Activated CD4-positive, CD25-positive, alpha-beta regulatory T cell treated with anti-CD3 and anti-CD28 coated beads, Interleukin-2, amount 50 U/mL, for 72 hours (primary cell): Measurements from ENCODE around the gene ITGB6.
"Not testable (repeated sequence)": the region's sequence is repeated elsewhere in the genome, so short reads cannot be mapped to it uniquely, and the experiment has no call there.

Experiments used
- DNase-seq: peaks from one replicate; pipeline ENCODE4 v3.0.0; 2021

Gene ITGB6

DNA sequence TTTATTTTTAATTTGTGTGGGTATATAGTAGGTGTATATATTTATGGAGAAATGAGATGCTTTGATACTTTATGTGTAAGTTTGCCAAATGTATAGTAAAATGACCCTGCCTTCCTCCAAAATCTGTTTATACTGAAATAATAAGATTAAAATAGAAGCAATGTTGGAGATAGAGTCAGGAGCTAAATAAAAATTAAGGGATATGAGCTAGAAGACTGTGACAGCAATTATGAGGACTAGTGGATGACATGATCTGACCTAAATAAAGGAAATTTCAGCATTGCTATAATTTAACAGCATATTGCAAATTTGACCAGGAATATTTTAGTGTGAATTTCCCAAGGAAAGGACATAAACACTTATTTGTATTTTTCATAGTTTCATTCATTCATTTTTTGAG lies 60.7 kb downstream of the ITGB6 start:
- no peak for DNase-seq

DNA sequence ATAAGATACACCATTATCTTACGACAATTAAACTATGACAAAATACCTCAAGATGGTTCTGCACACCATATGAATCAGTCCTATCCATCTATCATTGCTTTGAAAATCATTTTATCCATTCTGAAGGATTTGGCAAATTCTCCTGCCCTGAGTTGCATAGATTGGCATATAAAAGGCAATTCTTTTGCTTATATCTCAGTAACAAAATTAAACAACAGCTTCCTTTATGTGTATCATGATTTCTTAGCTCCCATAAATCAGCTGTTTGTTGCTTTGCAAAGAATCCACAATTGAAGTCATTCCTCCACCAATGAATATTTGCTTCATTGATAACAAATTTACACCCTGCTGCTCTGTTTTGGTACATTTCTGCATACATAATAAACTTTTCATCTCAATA lies 61.7 kb downstream of the ITGB6 start:
- DNase-seq = no peak

DNA sequence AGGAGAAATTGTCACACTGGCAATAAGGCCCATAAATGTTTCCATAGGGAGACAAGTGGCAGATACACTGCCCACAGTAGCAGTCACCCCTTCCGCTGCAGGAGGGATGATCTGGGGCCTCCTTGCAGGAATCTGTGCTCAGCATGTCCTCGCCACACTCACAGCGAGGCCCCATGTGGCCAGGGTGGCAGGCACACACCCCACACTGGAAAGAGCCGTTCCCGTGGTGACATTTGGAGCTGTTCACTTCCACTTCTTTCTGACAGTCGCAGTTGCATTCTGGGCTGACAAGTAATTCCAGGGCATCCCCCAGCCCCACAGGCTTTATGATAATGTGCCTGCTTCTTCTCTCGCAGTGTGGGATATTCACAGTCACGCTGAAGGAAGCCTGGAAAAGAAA lies 62.6 kb downstream of the ITGB6 start:
- DNase-seq = no peak

DNA sequence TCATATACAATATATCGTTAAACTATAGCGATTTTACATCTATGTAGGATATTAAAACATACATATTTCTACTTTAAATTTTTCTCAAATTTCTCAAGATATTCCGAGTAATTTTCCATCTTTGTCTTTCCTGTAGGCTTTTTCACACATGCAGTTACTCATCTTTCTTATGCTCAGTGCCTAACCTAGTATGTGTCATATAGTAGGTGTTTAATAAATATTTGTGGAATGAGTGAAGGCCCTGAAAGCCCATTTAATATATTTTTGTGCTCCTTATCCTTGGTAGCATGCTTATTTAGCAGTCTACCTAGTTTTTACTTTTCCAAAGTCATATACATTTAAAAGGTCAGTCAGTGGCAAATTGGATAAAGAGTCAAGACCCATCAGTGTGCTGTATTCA lies 67.3 kb downstream of the ITGB6 start:
- no peak for DNase-seq

DNA sequence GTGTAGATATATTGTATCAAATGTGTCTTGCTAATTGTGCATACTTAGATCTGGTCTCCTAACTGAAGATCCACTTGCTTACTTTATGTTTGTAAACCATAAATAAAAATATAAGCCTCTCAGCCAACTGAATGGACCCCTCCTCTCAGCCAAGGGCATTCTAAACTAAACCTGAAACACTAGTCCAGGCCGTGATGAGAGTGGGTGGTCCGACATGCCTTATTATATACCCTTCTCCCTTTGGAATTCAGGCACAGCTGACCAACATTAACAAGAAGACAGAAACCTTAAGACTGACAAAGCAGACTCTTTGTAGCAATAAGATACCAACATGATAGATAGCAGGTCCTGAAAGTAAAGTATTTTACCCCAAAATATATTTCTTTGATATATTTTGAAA lies 73.3 kb downstream of the ITGB6 start:
- DNase-seq = no peak

DNA sequence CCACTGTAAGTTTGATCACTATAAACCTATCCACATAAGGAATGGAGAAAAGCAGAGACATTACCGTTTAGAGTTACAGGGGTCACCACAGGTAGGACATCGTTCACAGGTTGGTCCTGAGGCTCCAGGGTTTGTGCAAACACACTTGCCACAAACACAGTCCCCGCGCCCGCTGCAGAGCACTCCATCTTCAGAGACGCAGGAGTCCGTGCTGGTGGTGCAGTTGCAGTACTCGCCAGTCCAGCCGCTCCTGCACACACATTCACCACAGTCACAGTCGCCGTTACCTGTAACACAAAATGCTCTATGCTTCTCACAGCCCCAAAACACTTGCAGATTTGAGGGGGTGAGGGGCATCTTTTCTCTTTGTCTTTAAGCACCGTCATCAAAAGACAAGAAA lies 73.8 kb downstream of the ITGB6 start:
- no peak for DNase-seq

DNA sequence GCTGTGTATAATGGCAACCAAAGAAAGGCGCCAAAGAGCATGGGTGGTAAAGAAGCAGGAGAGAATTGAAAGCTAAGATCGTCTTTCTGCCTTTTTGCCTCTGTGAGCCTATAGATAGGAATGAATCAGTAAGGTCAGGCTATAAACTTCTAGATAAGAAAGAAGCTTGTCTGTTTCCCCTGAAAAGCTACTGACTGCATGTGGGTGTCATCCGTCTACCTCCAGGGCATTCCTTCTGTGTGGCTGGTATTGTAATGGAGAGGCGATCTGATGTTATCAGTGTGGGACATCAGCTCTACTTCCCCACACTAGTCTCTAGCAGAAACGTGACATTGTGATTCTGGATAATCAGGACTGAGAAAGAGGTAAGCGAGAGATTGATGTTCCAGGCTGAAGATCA lies 74.2 kb downstream of the ITGB6 start:
- DNase-seq = no peak

DNA sequence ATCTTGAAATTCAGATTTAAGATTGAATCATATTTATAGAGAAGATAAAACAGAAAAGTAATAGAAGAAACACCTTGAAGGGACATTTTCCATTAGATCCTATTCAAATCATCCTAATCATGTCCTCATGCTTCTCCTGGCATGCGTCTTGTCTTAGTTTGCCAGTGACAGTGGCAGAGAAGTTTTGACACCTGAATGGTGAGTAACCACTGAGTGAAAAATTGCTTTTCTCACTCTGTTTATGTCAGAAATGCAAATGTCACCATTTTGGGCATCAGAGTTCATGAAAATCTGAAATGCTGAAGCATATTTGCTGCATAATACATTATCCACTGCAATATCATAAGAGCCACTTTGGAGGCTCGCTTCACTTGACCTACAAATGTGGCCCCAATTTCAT lies 74.7 kb downstream of the ITGB6 start:
- no peak for DNase-seq

DNA sequence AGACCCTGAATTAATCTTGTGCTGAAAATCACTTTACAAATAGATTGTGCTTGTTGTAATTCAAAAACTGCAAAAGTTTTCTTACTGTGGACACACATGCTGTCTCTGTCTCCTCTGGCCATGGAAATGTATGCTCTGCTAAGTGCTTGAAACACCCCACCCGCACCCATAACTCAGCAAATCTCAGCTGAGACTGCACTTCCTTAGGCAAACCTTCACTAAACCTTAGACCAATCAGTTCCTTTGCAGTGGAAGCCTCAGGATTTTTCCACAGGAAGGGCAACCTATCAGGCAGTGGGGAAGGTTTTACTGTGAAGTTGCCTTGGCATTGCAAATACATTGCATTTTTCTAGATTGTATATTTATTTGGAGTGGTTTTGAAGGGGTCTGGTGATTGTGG lies 75.5 kb downstream of the ITGB6 start:
- DNase-seq = no peak

DNA sequence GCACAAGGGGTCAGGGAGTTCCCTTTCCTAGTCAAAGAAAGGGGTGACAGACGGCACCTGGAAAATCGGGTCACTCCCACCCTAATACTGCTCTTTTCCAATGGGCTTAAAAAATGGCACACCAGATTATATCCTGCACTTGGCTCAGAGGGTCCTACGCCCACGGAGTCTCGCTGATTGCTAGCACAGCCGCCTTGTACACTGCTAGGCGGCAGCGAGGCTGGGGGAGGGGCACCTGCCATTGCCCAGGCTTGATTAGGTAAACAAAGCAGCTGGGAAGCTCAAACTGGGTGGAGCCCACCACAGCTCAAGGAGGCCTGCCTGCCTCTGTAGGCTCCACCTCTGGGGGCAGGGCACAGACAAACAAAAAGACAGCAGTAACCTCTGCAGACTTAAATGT lies 85.4 kb downstream of the ITGB6 start:
- DNase-seq = not testable (repeated sequence)

DNA sequence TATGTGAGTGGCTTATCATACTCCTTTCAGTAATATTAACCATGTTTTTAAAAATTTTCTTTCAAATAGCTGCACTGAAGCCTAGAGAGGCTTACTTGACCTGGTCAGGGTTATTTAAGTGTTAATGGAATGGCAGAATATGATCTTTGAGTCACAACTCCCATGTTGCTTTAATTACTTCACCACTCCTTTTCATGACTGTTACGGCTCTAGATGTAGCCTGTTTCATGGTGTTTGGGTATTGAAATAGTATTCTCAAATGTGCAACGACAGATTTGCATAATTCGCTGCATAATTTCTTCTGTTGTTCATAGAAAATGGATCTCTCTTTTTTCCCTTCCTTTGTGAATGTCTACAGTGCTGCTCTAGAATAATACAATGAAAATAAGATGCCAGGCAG lies 86.1 kb downstream of the ITGB6 start:
- DNase-seq = no peak

DNA sequence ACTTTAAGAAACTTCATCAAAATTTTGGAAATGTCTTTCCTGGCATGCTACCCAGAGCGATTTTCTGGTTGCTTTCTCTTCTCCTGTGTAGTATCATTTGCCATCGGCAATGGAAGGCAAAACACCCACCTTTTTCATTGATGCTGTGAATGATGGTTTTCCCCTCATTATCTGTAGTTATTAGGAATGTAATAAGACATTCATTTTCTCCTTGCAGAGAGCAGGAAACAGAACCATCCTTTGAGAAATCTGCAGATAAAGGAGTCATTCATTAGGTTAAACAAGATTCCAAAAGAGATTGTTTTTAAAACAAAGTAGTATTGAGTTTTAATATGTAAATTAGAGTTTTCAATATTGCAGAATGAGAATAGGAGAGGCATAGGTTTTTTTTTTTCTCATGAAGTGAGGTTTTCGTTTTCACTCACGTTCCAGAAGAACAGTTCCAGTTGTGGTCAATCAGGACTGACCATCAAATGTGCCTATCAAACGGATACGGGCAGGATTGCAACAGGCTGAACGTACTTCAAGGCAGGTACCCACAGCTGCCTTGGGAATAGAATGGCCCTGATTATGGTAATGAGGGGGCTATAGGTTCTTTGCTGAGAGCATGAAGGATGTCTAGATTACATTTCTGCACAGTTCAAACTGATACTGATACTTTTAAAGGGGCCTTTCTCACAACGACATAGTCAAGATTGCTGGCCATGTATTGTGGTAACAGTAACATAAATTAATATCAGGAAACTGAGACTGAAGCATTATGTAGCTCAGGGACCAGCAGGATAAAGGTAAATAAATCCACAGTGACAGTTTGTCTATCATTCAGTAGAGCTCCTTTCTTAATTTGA lies 87.9 kb downstream of the ITGB6 start:
- no peak for DNase-seq

DNA sequence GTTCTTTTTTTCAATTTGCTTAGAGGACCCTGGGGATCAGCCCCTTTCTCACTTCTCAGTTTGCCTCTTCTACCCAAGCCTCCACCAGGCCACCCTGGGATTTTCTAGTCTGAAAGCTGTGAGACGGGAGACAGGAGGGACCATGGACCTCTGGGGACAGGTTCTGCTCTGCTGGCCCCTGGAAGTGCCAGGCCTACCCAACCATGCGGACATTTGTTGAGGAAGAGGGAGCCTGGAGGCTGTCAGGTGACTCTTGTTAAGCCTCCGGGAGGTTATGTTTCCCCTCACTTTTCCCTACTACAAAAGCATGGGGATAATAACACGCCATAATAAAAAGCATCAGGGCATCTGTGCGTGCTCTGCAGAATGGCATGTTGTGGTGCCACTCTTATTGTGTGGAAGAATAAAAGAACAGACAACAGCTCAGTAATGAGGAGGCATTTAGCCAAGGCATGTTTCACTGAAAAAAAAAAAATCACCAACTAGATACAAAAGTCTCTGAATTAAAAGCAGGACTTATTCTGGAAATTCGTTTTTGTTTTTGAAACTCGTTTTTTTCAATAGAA lies 89.3 kb downstream of the ITGB6 start:
- DNase-seq = no peak

DNA sequence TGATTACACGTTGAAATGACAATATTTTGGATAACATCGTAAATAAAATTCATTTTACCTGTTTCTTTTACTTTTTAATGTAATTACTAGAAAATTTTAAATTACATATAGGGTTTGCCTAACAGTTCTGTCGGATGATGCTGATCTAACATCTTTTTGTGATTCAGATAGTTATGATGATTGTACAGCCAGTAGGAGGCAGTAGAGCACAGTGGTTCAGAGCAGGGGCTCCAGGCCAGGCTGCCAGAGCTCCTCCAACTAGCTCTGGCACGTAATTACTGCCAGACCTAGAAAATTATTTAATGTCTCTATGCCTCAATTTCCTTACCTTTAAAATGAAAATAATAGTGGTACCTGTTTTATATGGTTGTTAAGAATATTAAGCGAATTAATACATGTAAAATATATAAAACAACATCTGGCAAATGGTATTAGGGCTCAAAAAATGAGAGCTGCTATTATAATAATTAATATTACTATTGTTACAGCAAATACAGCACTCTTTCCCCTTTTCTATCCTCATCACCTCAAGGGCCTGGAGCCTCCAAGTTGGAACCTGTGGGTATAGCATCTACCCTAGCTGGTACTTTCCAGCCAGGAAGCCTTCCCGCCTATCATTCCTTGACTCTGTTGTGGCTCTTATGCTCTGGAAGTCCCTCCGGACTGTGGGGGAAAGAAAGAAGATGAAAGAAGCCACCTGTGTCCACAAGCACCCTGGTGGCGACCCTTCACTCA lies 90.0 kb downstream of the ITGB6 start:
- DNase-seq = peak; percentile 36

DNA sequence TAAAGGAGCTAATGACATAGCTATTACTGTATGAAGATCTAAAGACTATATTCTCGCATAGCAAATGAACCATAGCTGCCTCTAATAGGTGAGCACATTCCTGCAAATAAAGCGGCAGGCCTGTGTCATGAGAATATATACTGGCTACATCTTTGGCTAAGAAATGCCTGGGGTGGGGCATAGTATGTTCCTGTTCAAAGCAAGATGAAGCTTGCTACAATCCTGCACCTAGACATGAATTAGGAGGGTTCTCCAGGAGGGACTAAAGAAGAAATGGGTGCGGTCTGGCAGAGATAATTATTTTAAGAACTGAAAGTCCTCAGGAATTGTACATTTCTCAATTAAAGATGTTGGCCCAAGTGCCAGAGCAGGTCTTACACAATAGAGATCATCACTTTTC lies 90.8 kb downstream of the ITGB6 start:
- DNase-seq = no peak

DNA sequence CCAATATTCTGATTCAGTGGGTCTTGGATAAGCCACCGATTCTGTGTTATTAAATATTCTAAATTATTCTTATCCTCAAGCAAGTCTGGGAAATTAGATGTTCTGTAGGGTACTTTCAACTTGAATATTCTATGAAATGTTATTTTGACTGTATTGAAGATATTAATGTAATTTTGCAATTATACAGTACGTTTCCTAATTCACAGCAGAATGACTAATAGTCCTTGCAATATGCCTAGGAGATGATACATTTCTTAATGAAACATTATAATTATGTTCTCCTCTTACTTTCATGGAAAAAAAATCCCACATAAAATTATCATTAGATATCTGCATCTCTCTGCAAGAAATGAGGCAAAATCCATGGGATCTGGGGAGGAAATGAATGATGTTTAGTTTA lies 91.4 kb downstream of the ITGB6 start:
- no peak for DNase-seq

DNA sequence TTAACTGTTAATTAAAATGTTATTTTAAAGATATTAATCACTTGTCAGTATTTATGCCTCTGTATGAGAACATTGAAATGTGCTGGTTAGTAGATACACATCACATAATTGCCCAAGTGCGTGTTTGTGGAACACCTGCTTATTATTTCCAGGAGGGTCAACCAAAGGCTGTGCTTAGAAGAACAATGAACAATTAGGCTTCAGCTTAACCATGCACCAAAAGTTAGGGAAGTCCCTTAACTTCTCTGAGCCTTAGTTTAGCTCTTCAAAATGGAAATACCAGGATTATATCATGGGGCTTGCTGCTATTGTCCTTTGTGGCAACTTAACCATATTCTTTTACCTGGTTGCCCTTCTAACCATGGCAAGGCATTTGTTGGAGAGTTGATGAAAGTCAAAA lies 94.7 kb downstream of the ITGB6 start:
- no peak for DNase-seq

DNA sequence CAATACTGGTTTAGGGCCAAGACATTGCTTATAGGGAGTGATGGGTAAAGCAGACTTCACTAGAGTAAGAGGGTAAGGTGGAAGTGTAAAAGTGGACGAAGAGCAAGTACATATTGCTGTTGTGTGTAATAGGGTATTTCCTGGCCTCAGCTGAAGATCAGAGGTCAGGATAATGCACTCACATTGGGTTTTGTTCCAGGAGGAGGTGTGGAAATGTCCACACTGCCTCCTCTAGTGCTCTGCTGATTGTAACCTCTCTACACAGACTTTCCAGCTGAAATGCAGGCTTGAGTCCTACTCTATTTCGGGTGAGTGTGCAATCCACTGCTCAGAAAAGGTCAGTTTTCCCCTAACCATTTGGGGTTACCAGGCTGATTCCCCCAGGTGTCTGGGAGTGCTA lies 96.0 kb downstream of the ITGB6 start:
- no peak for DNase-seq

DNA sequence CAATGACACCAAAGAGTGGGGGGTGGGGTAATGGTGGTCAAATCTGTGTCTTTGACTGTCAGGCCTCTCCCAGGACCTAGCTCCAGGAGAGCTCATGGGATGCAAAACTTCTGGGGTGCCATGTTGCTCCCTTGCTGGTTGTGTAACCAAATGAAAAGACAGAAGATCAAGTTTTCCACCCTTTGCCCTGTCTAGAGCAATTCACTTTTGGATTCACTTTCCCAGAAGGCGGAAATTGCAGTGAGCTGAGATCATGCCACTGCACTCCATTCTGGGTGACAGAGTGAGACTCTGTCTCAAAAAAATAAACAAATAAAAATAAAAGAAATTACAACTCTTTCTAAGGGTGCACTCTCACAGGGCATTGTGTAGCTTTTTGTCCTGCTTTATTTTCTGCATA lies 102.7 kb downstream of the ITGB6 start:
- no peak for DNase-seq

DNA sequence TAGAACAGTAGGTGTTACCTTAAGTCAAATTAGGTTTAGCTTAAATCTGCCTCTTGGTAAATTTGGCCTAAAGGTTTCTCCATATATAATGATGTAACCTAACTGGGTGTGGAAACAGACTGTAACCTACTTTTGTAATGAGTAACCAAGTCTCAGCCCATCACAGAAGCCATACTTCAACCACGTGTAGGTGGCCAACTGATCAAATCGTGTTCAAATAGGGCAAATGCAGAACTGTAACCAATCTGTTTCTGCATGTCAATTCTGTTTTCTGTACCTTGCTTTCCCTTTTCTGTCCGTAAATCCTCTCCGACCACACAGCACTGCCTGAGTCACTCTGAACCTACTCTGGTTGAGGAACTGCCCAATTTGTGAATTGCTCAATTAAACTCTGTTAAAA lies 103.7 kb downstream of the ITGB6 start:
- no peak for DNase-seq

DNA sequence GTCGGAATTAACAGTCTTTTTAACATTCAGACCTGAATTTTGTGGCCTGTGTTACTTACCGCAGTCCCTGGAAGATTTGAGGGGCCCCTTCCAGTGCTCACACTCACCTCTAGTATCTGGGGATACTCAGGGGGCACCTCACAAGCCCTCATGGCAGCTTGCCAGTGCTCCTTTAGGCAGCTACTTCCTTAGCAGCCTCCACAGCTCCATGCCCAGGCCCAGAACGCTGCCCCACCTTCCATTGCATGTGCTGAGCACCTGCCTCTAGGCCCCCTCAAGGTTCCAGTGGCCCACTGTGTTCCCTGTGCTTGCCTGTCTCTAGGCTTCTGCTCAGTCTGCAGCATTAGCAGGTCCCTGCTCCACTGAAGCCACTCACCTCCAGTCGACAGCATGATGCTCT lies 107.6 kb downstream of the ITGB6 start:
- DNase-seq = no peak

DNA sequence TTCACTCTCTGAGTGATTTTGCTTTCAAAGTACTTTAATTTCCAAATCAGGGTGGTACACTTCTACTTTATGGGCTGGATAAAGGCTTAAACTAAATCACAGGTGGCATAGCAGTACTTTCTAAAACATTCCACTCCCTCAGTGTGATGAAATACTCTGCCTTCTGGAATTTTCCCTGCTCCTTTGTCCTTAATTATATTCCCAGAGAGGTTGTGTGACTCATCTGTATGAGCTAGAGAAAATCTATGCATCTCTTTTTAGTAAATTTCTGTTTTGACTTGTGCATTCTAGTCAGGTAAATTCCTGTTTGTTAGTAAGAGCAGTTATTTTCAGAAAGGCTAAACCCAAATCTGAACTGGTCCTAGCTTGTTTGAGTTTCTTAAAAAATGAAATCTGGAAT lies 108.7 kb downstream of the ITGB6 start:
- DNase-seq = no peak

DNA sequence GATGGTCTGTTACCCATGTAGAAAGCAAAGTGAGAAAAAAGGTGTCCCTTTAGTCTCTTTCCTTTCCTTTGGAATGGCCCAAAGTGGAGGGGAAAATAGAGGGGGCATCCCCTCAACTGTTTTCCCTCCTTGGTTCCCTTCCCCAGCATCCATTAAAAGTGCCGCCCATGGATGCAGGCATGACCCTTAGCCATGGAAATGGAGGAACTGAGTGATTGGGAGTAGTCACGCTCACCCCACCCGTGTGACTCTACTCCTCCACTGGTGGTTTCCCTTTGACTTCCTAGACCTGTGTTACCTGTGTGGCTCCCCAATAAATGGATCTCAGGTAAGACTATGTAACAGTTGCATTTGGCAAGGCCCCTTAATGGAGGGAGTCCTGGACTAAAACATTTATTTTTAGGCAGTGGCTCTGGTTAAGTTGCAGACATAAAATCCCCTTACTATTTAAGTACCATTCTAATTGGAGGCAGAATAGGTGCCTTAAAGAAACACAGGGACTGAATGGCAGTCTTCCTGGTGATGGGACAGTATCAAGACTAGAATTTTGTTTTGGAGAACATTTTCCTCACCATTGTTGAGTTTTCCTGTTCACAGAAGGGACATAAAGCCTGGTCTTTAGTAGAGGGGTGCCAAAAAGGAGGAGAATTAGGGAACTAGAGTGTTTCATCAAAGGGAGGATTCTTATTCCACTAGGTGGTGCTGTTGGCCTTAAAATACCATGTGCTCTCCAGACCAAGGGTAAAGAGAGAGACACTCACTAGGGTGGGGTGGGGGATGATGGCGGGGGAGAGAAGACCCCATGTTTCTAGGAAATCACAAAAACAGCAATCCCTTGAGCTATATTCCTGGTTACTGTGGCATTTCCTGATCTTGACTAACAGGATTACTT lies 112.0 kb downstream of the ITGB6 start:
- no peak for DNase-seq
